Fibroblast of upper back skin (primary cell): ENCODE results near the gene ZNF516.
"Not testable (repeated sequence)": the region's sequence is repeated elsewhere in the genome, so short reads cannot be mapped to it uniquely, and the experiment has no call there.

Experiments
- DNase-seq: peaks from one replicate; pipeline ENCODE4 v3.0.0-alpha.2; 2013

The ZNF516 gene, protein sequence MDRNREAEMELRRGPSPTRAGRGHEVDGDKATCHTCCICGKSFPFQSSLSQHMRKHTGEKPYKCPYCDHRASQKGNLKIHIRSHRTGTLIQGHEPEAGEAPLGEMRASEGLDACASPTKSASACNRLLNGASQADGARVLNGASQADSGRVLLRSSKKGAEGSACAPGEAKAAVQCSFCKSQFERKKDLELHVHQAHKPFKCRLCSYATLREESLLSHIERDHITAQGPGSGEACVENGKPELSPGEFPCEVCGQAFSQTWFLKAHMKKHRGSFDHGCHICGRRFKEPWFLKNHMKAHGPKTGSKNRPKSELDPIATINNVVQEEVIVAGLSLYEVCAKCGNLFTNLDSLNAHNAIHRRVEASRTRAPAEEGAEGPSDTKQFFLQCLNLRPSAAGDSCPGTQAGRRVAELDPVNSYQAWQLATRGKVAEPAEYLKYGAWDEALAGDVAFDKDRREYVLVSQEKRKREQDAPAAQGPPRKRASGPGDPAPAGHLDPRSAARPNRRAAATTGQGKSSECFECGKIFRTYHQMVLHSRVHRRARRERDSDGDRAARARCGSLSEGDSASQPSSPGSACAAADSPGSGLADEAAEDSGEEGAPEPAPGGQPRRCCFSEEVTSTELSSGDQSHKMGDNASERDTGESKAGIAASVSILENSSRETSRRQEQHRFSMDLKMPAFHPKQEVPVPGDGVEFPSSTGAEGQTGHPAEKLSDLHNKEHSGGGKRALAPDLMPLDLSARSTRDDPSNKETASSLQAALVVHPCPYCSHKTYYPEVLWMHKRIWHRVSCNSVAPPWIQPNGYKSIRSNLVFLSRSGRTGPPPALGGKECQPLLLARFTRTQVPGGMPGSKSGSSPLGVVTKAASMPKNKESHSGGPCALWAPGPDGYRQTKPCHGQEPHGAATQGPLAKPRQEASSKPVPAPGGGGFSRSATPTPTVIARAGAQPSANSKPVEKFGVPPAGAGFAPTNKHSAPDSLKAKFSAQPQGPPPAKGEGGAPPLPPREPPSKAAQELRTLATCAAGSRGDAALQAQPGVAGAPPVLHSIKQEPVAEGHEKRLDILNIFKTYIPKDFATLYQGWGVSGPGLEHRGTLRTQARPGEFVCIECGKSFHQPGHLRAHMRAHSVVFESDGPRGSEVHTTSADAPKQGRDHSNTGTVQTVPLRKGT

DNA sequence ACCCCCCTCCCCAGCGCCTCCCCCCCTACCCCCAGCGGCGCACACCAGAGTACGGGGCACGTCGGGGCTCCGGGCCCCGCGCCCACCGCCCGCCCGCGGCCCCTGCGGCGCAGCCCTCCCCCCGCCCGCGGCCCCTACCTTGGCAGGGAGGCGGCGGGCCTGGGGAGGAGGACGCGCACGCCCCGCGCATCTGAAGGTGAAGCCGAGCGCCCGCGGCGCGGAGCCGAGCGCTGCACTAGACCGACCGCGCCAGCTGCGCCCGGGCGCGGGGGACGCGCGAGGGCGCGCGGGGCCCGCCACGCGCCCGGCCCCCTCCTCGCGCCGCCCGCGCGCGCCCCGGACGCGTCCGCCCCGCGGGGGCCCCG, at the start of gene ZNF516:
TSS of gene ZNF516 (minus strand) at position 237 of the 365 bp plus-strand sequence. CDS start 52,188 bp downstream, outside the sequence.
- no peak for DNase-seq

DNA sequence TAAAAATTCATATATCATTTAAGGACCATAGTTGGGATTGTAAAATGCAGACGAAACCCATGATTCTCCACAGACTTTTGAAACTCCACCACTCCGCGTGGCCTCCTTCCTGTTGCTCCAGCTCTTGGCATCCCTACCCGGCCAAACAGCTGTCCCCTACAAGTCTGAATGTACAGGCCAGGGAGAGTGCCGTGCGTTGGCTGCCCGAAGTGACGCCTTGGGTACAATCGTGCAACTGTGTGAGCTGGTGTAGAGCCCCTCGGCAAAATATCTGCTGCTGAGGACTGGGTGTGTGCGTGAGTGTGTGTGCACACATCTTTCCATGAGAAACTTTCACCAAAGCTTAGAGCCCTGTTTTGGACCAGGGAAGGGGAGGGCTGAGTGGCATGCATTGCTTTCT, 43.8 kb upstream of the ZNF516 start:
- no peak for DNase-seq

DNA sequence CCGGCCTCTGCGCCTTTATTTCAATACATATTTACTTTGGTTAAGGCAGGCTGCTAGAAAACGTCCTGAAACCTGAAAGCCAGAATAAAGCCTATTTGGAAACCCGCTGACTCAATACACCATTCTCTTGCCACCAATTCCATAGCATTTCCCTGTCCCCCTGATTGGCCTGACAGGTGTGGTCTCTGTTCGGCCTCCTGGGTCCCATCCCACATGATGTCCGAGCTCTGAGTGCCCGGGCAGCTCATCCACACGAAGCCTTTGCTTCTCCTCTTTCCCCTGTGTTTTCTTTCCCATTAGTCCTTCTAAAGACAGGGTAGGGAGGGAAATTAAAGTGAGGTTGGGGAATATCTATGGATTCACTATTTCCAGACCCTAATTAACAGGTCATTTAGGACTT, 42.6 kb upstream of the ZNF516 start:
- no peak for DNase-seq

DNA sequence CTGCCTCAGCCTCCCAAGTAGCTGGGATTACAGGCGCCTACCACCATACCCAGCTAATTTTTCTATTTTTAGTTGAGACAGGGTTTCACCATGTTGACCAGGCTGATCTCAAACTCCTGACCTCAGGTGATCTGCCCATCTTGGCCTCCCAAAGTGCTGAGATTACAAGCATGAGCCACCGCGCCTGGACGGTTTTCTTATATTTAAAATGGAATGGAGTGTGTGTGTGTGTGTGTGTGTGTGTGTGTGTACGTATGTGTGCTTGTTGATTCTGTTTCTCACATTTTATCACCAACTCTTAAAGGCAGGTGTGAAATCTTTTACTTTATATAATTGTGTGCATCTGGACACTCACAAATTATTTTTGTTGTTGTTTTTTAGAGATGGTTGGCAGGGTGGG, 41.6 kb upstream of the ZNF516 start:
- DNase-seq, result not testable (repeated sequence)

DNA sequence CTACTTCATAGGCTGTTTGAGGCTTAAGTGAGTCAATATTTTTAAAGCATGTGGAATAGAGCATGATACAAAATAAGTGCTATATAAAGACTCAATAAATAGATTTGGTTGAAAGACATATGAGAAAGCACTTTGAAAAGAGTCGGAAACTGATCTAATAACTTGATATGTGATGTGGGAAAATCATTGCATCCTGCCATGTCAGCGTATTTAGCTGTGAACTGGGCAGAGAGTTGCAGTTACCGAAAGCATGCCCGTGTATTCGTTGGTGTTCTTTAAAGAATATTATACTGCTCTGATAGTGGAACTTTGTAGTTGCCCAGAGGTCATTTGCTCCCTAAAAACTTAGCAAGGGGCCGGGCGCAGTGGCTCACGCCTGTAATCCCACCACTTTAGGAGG, 37.8 kb upstream of the ZNF516 start:
- DNase-seq, result no peak

DNA sequence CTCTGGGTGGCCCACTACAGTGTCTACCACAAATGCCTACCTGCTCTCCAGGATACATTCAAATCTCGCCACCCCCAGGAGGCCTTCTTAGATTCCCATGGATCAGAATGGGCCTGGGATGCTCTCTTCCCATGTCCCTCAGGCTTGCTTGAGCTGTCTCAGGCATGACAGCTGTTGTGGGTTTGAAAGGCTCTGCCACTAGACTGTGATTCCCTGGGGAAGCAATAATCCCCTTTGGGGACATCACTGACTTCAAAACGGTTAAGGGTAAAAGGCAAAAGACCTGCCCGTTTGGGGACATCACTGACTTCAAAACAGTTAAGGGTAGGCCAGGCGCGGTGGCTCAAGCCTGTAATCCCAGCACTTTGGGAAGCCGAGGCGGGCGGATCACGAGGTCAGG, 35.8 kb upstream of the ZNF516 start:
- no peak for DNase-seq

DNA sequence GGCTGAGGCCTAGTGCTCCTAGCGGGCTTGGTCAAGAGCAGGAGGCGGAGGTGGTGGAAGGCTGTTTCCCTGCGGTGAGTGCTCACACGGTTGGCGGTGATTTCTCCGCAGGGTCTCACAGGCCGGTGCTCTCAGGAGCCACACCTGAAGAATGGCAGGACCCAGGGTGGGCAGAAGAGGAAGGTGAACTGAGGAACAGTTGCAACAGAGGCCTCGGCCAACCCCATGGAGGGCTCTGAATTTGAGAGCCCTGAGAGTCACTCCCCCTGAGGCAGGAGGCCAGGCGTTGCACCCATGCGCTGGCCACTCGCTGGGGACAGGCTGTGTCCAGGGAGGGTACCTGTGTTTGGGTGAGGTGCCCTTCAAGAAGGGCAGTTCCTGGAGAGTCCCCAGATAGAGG, 35.3 kb upstream of the ZNF516 start:
- no peak for DNase-seq

DNA sequence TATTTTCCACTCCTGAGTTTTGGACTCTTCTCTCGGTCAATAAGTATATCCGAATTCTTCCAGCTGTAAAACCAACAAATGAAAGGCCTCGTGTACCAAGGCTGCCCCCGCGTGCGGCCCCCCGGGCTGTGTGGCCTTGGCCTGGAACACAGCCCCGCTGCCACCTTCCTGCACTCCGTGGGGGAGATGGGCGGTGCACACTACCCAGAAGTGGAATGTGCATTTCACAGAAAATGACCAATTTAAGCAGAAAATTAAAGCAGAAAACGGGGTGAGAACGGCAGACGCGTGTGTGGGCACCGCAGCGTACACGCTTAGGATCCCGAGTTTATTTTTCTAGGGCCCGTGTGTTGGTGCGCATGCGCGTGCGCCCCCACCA, 34.4 kb upstream of the ZNF516 start:
- no peak for DNase-seq

DNA sequence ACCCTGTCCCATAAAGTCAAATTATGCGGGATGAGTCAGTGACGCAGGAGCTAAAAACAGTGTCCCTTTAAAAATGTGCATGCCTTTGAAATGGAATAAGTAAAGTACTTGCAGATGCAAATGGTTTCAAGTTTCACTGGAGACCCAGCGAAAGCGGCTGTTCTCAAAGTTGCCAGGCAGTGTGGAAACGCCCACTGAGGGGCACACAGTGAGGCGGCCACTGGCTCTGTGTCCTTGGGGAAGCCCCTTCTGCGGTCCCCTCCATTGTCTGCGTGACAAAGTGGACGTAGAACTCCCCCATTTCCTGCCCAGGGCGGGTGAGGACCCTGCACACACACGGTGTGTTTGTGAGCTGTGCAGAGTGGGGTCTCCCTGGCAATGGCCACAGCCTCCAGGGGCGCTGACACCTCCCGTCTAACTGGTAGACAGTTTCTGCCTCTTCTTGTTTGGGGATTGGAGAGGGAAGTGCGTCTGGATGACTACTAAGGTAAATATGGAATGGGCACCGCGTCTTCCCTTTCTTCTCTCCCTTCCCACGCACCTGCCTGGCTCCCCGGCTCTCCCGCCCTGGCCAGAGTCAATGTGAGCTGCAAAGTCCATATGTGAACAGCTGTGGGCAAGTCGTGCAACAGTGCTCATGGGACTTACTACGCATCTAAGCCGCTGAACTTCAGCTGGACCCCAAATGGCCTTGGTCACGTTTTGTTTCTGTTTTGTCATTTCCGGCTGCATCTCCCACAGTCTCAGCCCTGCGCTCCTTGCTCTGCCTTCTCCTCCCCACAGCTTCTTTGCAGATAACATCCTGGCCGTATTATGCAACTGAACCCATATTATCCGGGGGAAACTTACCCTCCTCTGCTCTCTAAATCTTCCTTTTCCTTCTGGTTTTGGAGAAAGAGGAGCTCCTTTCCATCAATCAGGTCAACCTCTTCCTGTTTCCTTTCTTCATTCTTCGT, 33.7 kb upstream of the ZNF516 start:
- peak; percentile 39 for DNase-seq

DNA sequence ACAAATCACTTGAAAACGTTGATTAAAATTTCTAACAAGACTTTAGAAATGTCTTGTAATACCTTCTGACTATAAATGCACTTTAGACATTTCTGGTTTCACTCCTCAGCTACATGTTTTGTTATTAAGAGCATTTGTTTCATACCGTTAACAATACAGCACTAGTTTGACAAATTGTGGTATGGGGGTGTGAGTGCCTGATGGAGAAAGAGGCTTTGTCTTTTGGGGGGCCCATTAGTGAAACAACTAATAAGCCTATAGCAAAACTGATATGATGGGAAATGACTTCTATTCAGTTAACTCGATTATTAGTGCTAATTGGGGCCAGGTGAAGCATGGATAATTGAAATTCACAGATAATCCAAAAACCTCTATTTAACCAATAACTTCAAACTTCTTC, 30.9 kb upstream of the ZNF516 start:
- no peak for DNase-seq

DNA sequence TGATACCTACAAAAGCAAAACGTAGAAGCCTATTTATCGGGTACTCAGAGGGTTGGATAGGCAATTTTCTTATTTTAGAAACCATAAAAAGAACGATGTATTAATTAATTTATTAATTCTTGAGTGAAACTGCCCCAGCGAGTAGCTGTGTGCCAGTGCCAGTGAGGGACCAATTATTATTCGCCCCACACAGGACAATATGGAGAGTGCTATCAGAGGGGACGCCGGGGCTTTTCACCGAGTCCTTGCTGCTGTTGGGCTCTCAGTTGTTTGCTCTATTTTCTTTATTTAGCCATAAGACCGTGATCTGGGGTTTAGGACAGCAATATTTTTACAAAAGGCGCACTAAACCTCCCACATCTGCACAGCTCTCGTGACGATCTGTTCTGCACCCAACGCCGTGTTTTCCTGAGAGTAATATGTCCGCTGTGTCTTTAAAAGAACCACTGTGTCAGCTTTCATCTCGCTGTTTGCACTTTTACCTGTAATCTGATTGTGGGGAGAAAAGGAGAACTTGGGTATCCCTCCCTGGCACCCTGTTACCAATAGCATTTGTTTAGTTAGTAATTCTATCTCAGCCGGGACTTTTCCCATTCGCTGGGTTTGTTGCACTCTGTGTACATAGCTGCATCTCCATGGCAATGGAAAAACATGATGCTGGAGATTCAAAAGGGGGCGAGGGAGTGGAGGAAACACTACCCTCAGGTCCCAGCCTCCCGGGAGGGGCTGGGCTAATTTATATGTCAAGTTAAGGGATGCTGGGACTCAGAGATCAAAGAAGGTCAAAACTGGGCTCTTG, 30.1 kb upstream of the ZNF516 start:
- peak; percentile 33 for DNase-seq

DNA sequence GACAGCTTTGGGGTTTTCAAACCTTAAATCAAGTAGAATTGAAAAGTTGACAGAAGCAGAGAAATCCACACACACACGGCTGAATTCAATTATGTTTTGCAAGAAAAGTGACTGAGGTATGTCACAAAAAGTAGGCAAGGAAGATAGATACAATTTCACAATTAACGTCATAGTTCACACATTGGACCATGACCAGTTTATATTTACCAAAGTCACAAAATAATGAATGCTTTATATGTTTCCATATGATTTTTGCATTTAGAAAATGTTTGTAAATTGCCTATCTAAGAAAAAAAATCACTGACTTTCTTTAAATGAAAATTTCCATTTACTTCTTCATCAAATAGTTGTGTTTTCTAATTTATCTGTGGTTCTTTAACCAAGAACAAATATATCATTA, 29.4 kb upstream of the ZNF516 start:
- DNase-seq, result no peak

DNA sequence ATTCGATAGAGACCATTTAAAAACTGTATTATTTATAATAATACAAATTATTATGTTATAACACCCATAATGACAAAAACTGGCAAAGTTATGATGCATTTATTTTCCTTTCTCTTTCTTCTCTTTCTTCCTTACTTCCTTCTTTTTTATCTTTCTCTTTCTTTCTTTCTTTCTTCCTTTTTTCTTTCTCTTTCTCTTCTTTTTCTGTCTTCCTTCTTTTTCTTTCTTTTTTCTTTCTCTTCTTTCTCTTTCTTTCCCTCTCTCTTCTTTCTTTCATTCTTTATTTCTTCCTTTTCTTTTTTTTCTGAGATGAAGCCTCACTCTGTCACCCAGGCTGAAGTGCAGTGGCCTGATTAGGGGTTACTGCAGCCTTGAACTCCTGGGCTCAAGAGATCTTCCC, 27.5 kb upstream of the ZNF516 start:
- no peak for DNase-seq

DNA sequence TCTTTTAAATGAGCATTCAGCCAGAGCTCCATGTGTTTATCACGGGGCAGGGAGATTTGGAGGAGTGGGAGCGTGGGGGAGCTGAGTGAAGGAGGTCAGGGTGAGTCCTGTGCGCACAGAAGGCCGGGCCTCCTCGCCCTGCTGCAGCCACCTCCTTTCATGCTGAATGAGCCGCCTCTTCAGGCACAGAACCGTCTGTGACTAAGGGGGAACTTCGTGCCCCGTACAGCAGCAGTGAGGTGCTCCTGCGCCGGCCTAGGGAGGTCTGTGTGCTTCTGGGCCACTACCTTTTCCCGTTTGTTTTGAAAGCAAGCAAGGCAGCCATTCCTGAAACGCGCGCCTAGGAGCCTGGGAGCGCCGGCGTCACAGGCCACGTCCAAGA, 27.1 kb upstream of the ZNF516 start:
- DNase-seq, result no peak

DNA sequence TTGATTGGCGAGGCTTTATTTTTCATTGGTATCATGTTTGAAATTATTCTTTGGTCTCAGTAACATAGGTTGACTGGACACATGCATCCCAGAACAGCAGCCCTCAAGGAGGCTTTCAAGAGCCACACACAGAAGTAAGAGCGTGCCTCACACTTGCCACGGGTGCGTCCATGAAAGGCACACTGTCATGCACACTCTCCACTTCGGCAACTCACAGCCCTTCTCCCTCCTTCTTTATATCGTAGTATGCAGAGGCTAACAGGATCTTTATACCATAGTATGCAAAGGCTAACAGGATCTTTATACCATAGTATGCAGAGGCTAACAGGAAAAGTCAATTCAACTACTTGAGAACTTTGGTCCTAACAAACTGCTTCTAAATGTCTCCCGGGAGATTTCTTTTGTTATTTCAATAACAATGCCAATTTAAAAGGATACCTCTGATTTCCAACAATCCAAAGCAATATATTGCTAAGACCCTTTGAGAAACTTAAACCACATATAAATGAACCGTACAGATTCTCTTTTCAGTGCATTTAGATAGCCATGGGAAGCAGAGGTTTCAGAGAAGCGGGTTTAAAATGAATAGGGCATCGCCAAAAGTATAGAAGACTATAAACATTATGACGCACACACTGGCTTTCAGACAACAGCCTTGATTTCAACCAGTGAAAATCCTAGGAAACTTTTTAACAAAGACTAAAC, 26.5 kb upstream of the ZNF516 start:
- DNase-seq, result no peak

DNA sequence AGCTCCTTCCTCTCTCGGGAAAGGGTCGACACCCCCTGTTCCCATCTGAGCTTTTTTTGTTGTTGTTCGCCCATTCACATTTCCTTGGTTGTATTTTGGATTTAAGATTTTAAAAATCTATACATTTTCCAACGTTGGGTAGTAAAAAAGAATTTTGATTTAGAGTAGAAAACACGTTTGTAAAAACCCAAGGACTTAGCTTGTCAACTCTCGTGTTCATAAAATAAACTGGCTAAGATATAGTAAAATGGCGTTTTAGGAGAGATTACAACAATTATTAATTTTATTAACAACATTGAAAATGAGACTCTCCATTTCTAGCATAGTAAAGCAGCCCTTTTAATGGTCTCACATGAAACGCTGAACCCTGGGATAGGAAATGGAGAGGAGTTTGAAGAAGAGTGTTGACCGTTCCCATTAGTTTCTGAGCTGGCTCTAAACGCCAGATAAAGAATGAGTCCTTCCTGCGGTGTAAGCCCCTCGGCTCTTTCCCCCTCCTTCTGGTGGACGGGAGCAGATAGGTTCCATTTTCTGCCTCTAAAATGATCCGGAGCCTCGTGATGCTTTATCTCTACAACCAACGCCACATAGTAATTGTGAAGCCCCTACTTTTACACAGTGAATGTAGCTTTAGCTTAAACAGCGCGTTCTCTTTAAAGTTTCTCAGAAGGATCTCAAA, 24.0 kb upstream of the ZNF516 start:
- DNase-seq, result no peak

DNA sequence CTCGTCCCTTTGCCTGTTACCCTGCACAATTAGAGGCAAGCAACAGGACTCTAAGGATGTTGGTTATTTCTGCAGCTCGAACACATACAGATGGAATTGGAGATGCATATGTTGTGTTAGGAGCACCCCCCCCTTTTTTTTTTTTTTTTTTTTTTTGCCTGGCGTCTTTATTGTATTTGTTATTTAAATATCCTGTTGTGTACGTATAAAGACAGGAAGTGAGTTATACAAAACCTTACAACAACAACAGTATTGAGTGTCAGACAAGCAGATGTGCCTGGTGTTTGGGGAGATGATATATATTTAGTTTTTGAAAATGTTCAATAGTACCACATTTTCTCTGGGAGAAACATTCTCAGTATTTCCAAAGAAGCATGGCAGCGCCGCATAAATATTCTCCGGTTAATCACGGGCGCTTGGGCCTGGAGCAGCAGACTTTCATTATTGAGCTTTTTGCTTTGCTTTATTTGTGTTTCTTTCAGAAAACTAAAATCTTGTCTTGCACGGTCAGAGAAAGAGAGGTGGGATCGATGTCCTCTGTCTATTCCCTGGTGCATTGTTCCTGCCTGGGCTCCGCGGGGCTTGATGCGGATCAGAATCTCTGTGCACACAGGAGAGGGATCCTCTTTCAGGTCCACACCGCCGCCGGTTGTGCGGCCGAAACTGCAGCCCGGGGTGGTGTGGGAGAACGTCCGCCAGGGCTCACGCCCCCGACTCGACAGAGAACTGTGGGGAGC, 23.2 kb upstream of the ZNF516 start:
- peak; percentile 36 for DNase-seq

DNA sequence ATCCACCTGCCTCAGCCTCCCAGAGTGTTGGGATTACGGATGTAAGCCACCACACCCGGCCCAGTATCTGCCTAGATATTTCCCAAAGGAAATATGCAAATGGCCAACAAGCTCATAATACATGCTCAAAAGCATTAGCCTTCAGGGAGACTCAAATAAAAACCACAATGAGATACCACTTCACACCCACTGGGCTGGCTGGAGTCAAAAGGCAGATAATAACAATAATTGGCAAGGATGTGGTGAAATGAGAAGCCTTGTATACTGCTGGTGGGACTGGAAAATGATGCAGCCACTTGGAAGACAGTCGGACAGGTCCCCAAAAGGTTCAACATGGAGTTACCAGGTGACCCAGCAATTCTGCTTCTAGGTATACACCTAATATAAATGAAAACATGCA, 20.5 kb upstream of the ZNF516 start:
- DNase-seq, result no peak

DNA sequence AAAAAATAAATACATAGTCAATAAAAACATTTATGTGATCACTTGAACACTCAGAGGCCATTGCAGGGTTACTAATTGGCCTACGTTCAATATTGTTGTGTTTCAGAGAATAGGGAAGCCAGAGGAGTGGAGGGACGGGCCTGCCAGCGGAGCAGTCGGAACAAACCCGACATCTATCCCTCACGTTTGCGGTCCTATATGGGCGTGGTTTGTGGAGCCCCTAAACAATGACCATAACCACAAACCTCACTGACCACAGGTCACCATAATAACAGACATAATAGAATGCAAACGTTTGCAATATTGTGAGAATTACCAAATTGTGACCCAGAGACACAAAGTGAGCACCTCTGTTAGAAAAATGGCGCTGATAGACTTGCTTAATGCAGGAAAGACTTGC, 19.5 kb upstream of the ZNF516 start:
- no peak for DNase-seq
